DMS79 treated with DMSO at 0.1 percent for 48 hours (cell line): ENCODE data around the gene SLFN5.
"Not testable (repeated sequence)": the region's sequence is repeated elsewhere in the genome, so short reads cannot be mapped to it uniquely, and the experiment has no call there.

Experiments used
- DNase-seq: peaks from one replicate; lab custom pipeline; 2025; lab: John Stamatoyannopoulos, UW

Gene SLFN5

DNA sequence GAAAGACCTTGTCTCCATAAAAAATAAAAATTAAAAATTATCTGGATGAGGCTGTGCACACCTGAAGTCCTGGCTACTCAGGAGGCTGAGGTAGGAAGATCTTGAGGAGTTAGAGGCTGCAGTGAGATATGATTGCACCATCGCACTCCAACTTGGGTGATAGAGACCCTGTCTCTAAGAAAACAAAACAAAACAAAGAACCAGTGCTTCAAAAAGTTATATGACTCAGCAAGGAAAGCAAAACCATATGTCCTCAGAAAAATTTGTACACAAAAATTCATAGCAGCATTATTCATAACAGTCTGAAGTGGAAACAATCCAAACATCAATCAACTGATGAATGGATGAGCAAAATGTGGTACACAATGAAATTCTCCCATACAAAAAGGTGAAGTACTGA, 48.9 kb downstream of the SLFN5 start:
- DNase-seq = no peak

DNA sequence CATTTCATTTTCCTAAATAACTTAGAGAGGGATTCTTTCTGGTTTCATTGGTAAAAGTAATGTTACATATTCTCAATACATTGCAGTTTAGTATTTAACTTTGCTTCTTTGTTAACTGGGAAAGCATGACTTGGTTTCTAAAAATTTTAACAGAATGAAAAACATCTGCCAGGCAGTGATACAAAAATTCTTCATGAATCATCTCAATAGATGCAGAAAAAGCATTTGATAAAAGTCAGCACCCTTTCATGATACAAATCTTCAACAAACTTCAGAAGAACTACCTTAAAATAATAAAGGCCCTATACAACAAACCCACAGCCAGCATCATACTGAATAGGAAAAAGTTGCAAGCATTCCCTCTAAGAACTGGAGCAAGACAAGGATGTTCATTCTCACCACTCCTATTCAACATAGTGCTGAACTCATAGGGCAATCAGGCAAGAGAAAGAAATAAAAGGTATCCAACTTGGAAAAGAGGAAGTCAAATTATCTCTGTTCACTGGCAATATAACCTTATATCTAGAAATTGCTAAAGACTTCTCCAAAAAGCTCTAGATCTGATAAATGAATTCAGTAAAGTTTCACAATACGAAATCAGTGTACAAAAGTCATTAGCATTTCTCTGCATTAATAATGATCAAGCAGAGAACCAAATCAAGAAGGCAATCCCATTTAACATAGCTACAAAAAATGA, 50.4 kb downstream of the SLFN5 start:
- no peak for DNase-seq

GRCh38 chr17:35294756-35295155, 51.9 kb downstream of the SLFN5 start:
- DNase-seq = no peak

DNA sequence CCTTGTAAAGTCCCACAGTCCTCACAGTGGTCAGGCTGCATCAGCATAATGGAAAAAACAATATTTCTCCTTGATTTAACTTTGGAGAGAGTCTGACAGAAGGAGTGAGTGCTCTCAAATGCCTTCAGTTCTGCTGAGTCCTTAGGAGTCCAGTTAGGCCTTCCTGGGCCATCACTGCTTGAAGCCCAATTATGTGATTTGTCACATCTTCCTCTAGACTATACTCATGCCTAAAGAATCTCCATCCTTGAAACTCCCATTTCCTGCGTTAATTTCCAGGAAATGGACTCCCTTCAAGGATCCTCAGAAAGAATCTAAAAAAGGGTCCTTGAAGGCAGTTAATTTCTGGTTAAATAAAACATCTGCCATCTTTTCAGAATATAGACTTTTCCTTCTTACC, 52.8 kb downstream of the SLFN5 start:
- DNase-seq = no peak

DNA sequence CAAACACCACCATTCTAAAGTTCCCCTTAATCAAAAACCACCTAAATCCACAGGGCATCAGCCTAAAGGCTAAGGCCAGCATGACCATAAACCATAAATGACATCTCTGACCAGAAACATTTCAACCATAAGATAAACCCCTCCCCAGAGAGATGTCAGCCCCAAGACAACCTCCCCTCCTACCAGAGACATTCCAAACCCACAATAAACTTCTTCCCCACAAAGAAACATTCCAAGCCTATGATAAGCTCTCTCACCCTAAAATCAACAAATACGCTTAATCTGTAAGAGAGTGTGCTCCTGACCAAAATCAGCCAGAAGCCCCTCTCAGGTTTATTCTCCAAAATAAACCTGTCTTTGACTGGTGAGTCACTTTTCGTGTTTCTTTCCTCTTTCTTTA, 54.8 kb downstream of the SLFN5 start:
- no peak for DNase-seq

DNA sequence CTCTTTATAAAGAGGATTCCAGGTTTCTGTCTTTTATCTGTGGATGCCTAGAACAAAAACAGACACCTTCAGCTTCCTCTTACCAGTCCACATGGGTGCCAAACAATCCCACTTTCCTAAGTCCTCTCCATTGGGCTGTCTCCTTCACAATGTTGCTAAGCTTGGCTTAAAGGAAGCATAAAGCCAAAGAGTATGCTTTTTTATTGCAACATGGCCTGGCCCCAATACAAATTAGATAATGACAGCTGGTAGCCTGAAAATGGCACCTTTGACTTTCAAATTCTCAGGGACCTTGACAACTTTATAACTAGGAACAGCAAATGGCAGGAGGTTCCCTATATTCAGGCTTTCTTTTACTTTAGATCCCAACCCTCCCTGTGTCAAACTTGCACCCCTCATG, 55.8 kb downstream of the SLFN5 start:
- DNase-seq = no peak

DNA sequence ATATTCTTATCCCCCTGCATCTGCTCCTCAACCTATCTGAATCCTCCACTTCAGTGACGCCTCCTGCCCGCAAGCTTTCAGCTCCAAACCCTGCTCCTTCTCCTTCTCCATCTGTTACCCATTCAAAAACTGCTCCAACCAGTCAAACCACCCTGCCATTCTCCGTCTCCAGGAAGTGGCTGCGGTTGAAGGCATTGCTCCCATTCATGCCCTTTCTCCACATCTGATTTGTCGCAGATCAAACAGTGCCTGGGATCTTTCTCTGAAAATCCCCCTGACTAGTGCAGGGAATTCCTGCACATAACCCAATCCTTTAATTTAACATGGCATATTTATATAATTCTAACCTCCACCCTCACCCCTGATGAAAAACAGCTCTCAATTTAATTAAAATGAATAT, 56.3 kb downstream of the SLFN5 start:
- DNase-seq = peak; percentile 47

- DNase-seq = not testable (repeated sequence)
Measured at GRCh38 chr17:35309345-35309744, 66.5 kb downstream of the SLFN5 start.

DNA sequence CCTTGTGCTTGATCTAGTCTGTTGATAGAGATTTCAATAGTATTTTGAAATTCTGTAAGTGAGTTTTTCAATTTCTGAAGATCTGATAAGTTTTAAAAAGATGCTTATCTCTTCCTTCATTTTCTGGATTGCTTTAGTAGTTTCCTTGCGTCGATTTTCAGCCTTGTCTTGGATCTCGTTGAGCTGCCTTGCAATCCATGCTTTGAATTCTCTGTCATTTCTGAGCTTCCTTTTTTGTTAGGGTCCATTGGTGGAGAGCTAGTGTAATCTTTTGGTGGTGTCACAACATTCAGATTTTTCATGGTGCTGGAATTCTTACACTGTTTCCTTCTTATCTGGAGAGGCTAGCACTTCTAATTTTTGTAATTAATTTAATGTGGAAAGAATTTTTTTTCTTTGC, 69.5 kb downstream of the SLFN5 start:
- no peak for DNase-seq

DNA sequence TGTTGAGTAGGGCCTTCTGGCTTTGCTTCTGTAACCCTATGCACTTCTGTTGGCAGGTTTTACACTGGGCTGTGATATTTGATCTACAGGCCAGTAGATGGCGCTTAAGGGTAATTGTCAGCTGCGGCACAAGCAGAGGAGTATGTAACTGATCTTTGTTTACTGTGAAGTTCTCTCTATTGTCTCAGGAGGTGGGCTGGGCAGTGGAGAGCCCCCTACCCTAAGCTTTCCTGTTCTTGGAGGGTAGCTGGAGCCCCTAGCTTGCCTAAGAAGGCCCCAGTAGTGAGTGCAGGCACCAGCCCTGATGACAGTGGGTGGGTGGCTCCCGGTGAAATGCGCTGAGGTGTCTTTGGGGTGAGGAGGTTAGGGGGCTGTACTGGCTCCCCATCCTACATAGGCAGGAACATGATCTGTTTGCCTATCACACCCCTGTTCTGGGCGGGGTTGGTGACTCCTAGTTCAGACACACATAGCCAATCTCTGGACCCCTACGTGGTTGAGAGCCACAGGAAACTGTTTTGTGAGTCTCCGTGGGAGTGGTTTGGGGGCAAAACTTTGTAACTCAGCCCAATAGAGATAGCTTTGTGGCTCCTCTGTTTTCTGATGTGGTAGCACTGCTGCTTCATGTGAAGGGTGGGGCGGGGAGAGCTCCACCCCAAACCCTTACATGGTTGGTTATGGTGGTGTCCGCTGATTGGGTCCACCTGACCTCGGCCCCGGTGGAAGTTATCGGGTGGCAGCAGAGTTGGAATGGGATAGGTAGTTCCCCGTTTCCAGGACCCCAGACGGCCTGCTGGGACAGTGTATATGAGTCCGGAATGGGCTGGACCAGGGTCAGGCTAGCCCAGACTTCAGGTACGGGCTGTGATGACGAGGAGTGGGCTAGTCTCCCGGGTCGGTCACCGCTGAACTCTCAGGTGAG, 70.2 kb downstream of the SLFN5 start:
- peak; percentile 71 for DNase-seq

- DNase-seq = no peak
Measured at GRCh38 chr17:35313875-35314409, 71.1 kb downstream of the SLFN5 start.

DNA sequence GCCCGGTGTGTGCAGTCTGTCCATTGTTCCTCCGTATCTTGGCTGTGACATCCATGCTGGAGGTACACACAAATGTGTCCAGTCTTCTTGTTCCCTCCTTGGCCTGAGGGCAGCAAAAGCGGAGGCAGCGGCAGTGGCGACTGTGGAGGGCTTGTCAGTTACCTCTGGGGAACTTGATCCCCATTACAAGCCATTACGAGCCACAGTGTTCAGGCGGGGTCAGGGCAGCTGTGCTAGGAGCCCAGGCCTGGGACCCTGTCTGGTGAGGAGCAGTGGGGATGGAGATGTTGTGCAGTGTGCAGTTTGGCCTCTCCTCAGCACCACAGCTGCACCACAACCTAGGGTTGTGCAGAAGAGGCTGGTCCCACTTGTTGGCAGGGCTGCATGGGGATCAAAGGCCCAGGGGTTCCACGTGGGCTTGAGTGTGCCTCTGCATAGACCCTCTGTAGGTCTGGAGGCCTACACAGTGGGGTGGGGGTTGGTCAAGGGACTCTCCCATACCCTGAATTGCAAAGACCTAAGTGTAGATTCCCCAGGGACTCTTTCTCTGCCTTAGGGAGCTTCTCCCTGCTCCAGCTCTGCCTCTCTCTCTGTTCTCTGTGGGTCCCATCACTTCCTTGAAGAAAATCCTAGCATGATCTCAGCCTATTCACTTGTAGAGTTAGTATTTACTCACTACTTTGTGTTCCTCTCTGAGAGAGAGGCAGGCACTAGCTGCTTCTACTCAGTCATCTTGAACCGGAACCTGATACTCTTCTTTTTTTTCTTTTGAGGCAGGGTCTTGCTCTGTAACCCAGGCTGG, 71.7 kb downstream of the SLFN5 start:
- DNase-seq = no peak

- DNase-seq = no peak
Measured at GRCh38 chr17:35315283-35315682, 72.4 kb downstream of the SLFN5 start.

GRCh38 chr17:35315971-35316370, 73.1 kb downstream of the SLFN5 start:
- DNase-seq = no peak

- no peak for DNase-seq
Measured at GRCh38 chr17:35322749-35323148, 79.9 kb downstream of the SLFN5 start.
